CD8-positive, alpha-beta memory T cell (primary cell): ENCODE data around the gene AIP. TPM values are rescaled to one million over a fixed set of nuclear protein-coding genes. Genes with fewer than 3 reads are reported as not detected.
"Not testable (repeated sequence)": the region's sequence is repeated elsewhere in the genome, so short reads cannot be mapped to it uniquely, and the experiment has no call there.

ENCODE experiments used
- CTCF ChIA-PET: fragments of 350-600 bp; sonication (Branson Sonifier 250); formaldehyde crosslinking; loops from one replicate; lab custom pipeline; 2021; ENCODE audit warnings: antibody characterized with exemption; lab: Charles Lee
- POLR2A ChIA-PET: fragments of 350-600 bp; sonication (Branson Sonifier 250); formaldehyde crosslinking; loops from one replicate; lab custom pipeline; 2021; ENCODE audit warnings: antibody characterized with exemption; lab: Charles Lee
- DNase-seq, 5 donors: peaks; one replicate each; pipeline versions ENCODE4 v3.0.0 to v3.0.0-alpha.2; 2020 to 2022; ENCODE audit warnings: mixed read lengths in 1 of 5
- H3K27ac ChIP-seq: one replicate; pipeline ENCODE4 v1.7.0; 2013; ENCODE audit warnings: low read depth, mild to moderate bottlenecking, low read length, moderate library complexity
- H3K27me3 ChIP-seq: 2 replicates; pipeline ENCODE4 v1.7.0; 2013; ENCODE audit warnings: low read length, mild to moderate bottlenecking; ENCODE audit not compliant: insufficient read depth, poor library complexity, severe bottlenecking
- H3K36me3 ChIP-seq: 2 replicates; pipeline ENCODE4 v1.7.0; 2013; ENCODE audit warnings: mild to moderate bottlenecking, low read length, moderate library complexity; ENCODE audit not compliant: insufficient read depth
- H3K4me1 ChIP-seq: 2 replicates; pipeline ENCODE4 v1.7.0; 2013; ENCODE audit warnings: mild to moderate bottlenecking, low read length, moderate library complexity; ENCODE audit not compliant: insufficient read depth
- H3K4me3 ChIP-seq: 2 replicates; pipeline ENCODE4 v1.7.0; 2013; ENCODE audit warnings: mild to moderate bottlenecking, low read length
- H3K9me3 ChIP-seq: 2 replicates; pipeline ENCODE4 v1.7.0; 2013; ENCODE audit warnings: mild to moderate bottlenecking, low read length
- H3K27ac Mint-ChIP-seq, 8 donors: one replicate each; pipeline ENCODE4 v1.8.0; 2020 to 2021; ENCODE audit warnings: mixed read lengths in 8 of 8, mild to moderate bottlenecking in 6 of 8, inconsistent platforms in 3 of 8, moderate library complexity in 3 of 8
- H3K27me3 Mint-ChIP-seq, 2 donors: one replicate each; pipeline ENCODE4 v1.8.0; 2020 to 2021; ENCODE audit warnings: mixed read lengths in 2 of 2, mild to moderate bottlenecking in 1 of 2, moderate library complexity in 1 of 2
- H3K36me3 Mint-ChIP-seq, 3 donors: one replicate each; pipeline ENCODE4 v1.8.0; 2020 to 2021; ENCODE audit warnings: mixed read lengths in 3 of 3, inconsistent platforms in 1 of 3, mild to moderate bottlenecking in 1 of 3
- H3K4me1 Mint-ChIP-seq, 3 donors: one replicate each; pipeline ENCODE4 v1.8.0; 2020 to 2021; ENCODE audit warnings: mixed read lengths in 3 of 3, inconsistent platforms in 1 of 3, mild to moderate bottlenecking in 1 of 3
- H3K4me3 Mint-ChIP-seq, 7 donors: one replicate each; pipeline ENCODE4 v1.8.0; 2020 to 2021; ENCODE audit warnings: mixed read lengths in 7 of 7, mild to moderate bottlenecking in 6 of 7, moderate library complexity in 4 of 7, inconsistent platforms in 2 of 7
- H3K9me3 Mint-ChIP-seq, 5 donors: one replicate each; pipeline ENCODE4 v1.8.0; 2020 to 2022; ENCODE audit warnings: mixed read lengths in 5 of 5, mild to moderate bottlenecking in 3 of 5, moderate library complexity in 2 of 5, inconsistent platforms in 1 of 5
- polyA plus RNA-seq: library from polyadenylated mRNA; unstranded; fragments of 300-500 nt; fragmentation: Illumina TruSeq; gene quantifications from one replicate; pipeline ENCODE4 v1.2.3, GENCODE V29; 2021
- total RNA-seq, 2 experiments: library from RNA; stranded (reverse); gene quantifications; one replicate each; pipeline ENCODE4 v1.2.3, GENCODE V29; 2021

Gene AIP
- total and polyA plus RNA-seq, 3 experiments from 2014 or later, result 160 to 210 (median 171) TPM

- Mint-ChIP-seq H3K4me1 (peaks cover 11 to 48% (median 32%) of the 10 kb centered on the region in 3 donors), H3K36me3 (peaks cover 0 to 11% (median 0%) of the 10 kb centered on the region in 3 donors), H3K4me3 (peak overlapping the region; percentile 82 to 95 (median 86)), H3K27ac (peak overlapping the region; percentile 78 to 97 (median 92))
- not testable (repeated sequence) for H3K36me3 ChIP-seq, H3K9me3 Mint-ChIP-seq, H3K27me3 Mint-ChIP-seq, DNase-seq, H3K27me3 ChIP-seq, H3K9me3 ChIP-seq
- CTCF ChIA-PET, result interaction anchor here (1.0 to 2.0 kb wide), 6 partner anchors 29 to 177 kb away, joined by 3 to 10 read pairs (median 5); partner anchors contain the start of genes ANKRD13D, PPP1CA and PTPRCAP
- peaks cover 39% of the 10 kb centered on the region for H3K4me1 ChIP-seq
- peak overlapping the region; percentile 57 for H3K4me3 ChIP-seq
- peak overlapping the region; percentile 79 for H3K27ac ChIP-seq
- POLR2A ChIA-PET, result interaction anchor here (0.6 to 1.8 kb wide), 9 partner anchors 21 to 226 kb away, joined by 3 to 17 read pairs (median 3); partner anchors contain the start of genes PPP1CA, PTPRCAP, RAD9A and RPS6KB2
Measured at GRCh38 chr11:67465530-67465929, 17.3 kb upstream of the AIP start.

DNA sequence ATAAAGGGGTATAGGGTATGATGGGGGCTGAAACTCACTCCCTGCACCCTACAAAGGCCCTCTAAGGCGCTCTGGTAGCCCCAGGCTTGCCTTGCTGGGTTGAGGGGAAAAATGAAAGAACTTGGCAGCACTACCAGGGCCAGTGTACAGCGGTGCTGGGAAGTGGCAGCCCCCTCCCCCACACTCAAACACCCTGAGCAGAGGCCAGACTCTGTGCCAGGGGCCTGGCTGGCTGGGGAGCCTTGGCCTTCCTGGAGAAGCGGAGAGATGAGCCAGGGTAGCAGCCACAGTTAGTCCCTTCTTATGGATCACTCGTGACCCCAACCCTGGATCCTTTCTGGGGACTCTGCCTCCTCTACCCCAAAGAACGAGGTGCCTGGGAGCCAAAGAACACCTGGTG lies 16.5 kb upstream of the AIP start:
- H3K27ac ChIP-seq, result no peak overlapping the region
- POLR2A ChIA-PET, result interaction anchor here (0.6 kb wide), 2 partner anchors 22 to 26 kb away, joined by 3 read pairs; no protein-coding TSS in a partner anchor
- no peaks in the 10 kb centered on the region for H3K27me3 ChIP-seq
- no peak overlapping the region for H3K4me3 ChIP-seq
- H3K4me1 ChIP-seq, result peaks cover 39% of the 10 kb centered on the region
- CTCF ChIA-PET, result interaction anchor here (0.6 to 4.8 kb wide), 8 partner anchors 22 to 115 kb away, joined by 3 to 38 read pairs (median 5); partner anchors contain the start of genes PPP1CA and PTPRCAP
- no peak for DNase-seq
- no peaks in the 10 kb centered on the region for H3K9me3 ChIP-seq
- H3K4me3 Mint-ChIP-seq, result peak overlapping the region in 2 of 7 donors; percentile 27 to 46
- H3K27me3 Mint-ChIP-seq, result no peaks in the 10 kb centered on the region
- H3K36me3 ChIP-seq, result no peaks in the 10 kb centered on the region
- peaks cover 0 to 11% (median 0%) of the 10 kb centered on the region in 3 donors for H3K36me3 Mint-ChIP-seq
- no peaks in the 10 kb centered on the region for H3K9me3 Mint-ChIP-seq
- peaks cover 11 to 48% (median 34%) of the 10 kb centered on the region in 3 donors for H3K4me1 Mint-ChIP-seq
- peak overlapping the region in 1 of 8 donors; percentile 84 for H3K27ac Mint-ChIP-seq

- H3K27me3 ChIP-seq, result no peaks in the 10 kb centered on the region
- ChIA-PET CTCF (interaction anchor here (0.6 to 4.8 kb wide), 9 partner anchors 15 to 85 kb away, joined by 3 to 38 read pairs (median 5); partner anchors contain the start of genes GPR152, PITPNM1, PPP1CA and PTPRCAP), POLR2A (interaction anchor here (0.6 to 3.9 kb wide), 6 partner anchors 25 to 65 kb away, joined by 3 to 38 read pairs (median 13); partner anchors contain the start of genes PPP1CA, PTPRCAP and TBC1D10C)
- H3K9me3 ChIP-seq, result no peaks in the 10 kb centered on the region
- H3K36me3 ChIP-seq, result no peaks in the 10 kb centered on the region
- H3K36me3 Mint-ChIP-seq, result peaks cover 0 to 11% (median 0%) of the 10 kb centered on the region in 3 donors
- H3K27ac Mint-ChIP-seq, result peak overlapping the region; percentile 39 to 97 (median 73)
- peak overlapping the region; percentile 62 to 92 (median 88) for H3K4me3 Mint-ChIP-seq
- H3K4me1 Mint-ChIP-seq, result peaks cover 11 to 48% (median 34%) of the 10 kb centered on the region in 3 donors
- H3K27ac ChIP-seq, result no peak overlapping the region
- no peak overlapping the region for H3K4me3 ChIP-seq
- no peak for DNase-seq
- H3K9me3 Mint-ChIP-seq, result no peaks in the 10 kb centered on the region
- no peaks in the 10 kb centered on the region for H3K27me3 Mint-ChIP-seq
- peaks cover 39% of the 10 kb centered on the region for H3K4me1 ChIP-seq
Measured at GRCh38 chr11:67466962-67467771, 15.7 kb upstream of the AIP start.

GRCh38 chr11:67468056-67468455 lies 14.8 kb upstream of the AIP start:
- Mint-ChIP-seq H3K4me3 (peak overlapping the region; percentile 87 to 92 (median 88)), H3K36me3 (peaks cover 0 to 11% (median 0%) of the 10 kb centered on the region in 3 donors), H3K4me1 (peaks cover 11 to 48% (median 32%) of the 10 kb centered on the region in 3 donors), H3K27ac (peak overlapping the region in 7 of 8 donors; percentile 77 to 97 (median 87)), H3K9me3 (no peaks in the 10 kb centered on the region), H3K27me3 (no peaks in the 10 kb centered on the region)
- Histone ChIP-seq H3K27me3 (no peaks in the 10 kb centered on the region), H3K27ac (peak overlapping the region; percentile 59), H3K9me3 (no peaks in the 10 kb centered on the region), H3K4me3 (peak overlapping the region; percentile 74), H3K4me1 (peaks cover 39% of the 10 kb centered on the region), H3K36me3 (no peaks in the 10 kb centered on the region)
- POLR2A ChIA-PET, result interaction anchor here (0.5 to 3.9 kb wide), 15 partner anchors 15 to 228 kb away, joined by 3 to 38 read pairs (median 6); partner anchors contain the start of genes AIP, CLCF1, PPP1CA and PTPRCAP
- CTCF ChIA-PET, result interaction anchor here (0.9 to 4.8 kb wide), 13 partner anchors 16 to 228 kb away, joined by 3 to 38 read pairs (median 4); partner anchors contain the start of genes GPR152, PITPNM1, PPP1CA and PTPRCAP
- no peak for DNase-seq

GRCh38 chr11:67468456-67468758 lies 14.4 kb upstream of the AIP start:
- Mint-ChIP-seq H3K4me1 (peaks cover 11 to 46% (median 30%) of the 10 kb centered on the region in 3 donors), H3K9me3 (no peaks in the 10 kb centered on the region), H3K27me3 (no peaks in the 10 kb centered on the region), H3K36me3 (peaks cover 0 to 11% (median 0%) of the 10 kb centered on the region in 3 donors), H3K27ac (peak overlapping the region; percentile 64 to 94 (median 86)), H3K4me3 (peak overlapping the region; percentile 87 to 92 (median 88))
- DNase-seq, result no peak
- peak overlapping the region; percentile 59 for H3K27ac ChIP-seq
- ChIA-PET CTCF (interaction anchor here (0.6 to 4.8 kb wide), 15 partner anchors 16 to 228 kb away, joined by 3 to 38 read pairs (median 4); partner anchors contain the start of genes GPR152, PITPNM1, PPP1CA and PTPRCAP), POLR2A (interaction anchor here (0.5 to 3.9 kb wide), 17 partner anchors 15 to 229 kb away, joined by 3 to 38 read pairs (median 5); partner anchors contain the start of genes AIP, CLCF1, PPP1CA and PTPRCAP)
- H3K27me3 ChIP-seq, result no peaks in the 10 kb centered on the region
- no peaks in the 10 kb centered on the region for H3K36me3 ChIP-seq
- H3K4me3 ChIP-seq, result peak overlapping the region; percentile 74
- H3K9me3 ChIP-seq, result no peaks in the 10 kb centered on the region
- peaks cover 39% of the 10 kb centered on the region for H3K4me1 ChIP-seq

DNA sequence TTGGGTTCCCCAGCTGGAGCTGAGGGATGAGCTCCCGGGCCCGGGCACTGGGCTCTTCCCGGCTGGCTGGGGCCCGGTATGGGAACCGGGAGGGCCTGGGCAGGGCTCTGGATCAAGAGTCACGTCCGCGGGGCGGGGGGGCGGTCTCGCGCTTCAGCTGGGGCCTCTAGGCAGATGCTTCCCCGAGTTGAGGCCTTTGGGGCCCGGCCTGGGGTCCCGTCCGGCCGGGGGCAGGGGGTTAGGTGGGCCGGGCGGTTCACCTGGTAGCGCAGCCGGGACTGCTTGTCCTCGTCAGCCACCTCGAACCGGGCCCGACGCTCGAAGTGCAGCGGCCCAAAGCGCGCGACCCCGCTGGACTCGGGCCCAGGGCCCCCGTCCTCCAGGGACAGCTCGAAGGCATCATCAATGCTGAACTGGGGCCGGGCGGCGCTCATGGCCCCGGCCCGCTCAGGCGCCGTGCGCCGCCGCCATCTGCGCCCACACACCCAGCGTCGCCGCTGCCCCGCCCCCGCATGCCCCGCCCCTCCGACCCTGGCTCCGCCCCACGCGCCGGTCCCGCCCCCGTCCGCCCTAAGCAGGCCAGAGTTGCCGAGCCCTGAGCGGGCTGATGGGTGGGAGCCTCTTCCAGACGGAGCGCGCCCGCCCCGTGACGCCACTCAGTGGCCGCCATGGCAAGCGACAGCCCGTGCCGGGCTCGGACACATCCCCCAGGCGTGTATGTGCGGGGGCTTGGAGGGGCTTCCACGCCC lies 13.9 kb upstream of the AIP start, which contains the start of gene TMEM134:
TMEM134 (minus strand) TSS at position 493 of the 749 bp plus-strand sequence; CDS start at position 434, 59 bp downstream.
- peaks cover 0 to 11% (median 0%) of the 10 kb centered on the region in 3 donors for H3K36me3 Mint-ChIP-seq

More for the DNA sequence above, 13.9 kb upstream of the AIP start, which contains the start of gene TMEM134:
- peaks cover 11 to 44% (median 30%) of the 10 kb centered on the region in 3 donors for H3K4me1 Mint-ChIP-seq
- peak; percentile 86 to 95 (median 87) for DNase-seq
- peak within 1 kb of the TSS; percentile 74 for H3K4me3 ChIP-seq
- H3K27me3 ChIP-seq, result no peaks in the 10 kb centered on the region
- H3K27ac Mint-ChIP-seq, result peak within 1 kb of the TSS; percentile 64 to 94 (median 88)
- ChIA-PET CTCF (interaction anchor here (0.6 to 4.8 kb wide), 20 partner anchors 14 to 229 kb away, joined by 3 to 38 read pairs (median 4); partner anchors contain the start of genes CABP4, GPR152, PITPNM1 and PPP1CA), POLR2A (interaction anchor here (0.5 to 3.9 kb wide), 18 partner anchors 14 to 229 kb away, joined by 3 to 38 read pairs (median 5); partner anchors contain the start of genes AIP, CLCF1, PPP1CA and PTPRCAP)
- H3K9me3 Mint-ChIP-seq, result no peaks in the 10 kb centered on the region
- H3K27ac ChIP-seq, result peak within 1 kb of the TSS; percentile 70
- H3K4me3 Mint-ChIP-seq, result peak within 1 kb of the TSS; percentile 87 to 92 (median 88)
- no peaks in the 10 kb centered on the region for H3K9me3 ChIP-seq
- peaks cover 36% of the 10 kb centered on the region for H3K4me1 ChIP-seq
- H3K27me3 Mint-ChIP-seq, result no peaks in the 10 kb centered on the region
- no peaks in the 10 kb centered on the region for H3K36me3 ChIP-seq
